Tibial nerve (tissue), 4 donors: ENCODE results near the gene CCDC28A. TPM values are rescaled to one million over a fixed set of nuclear protein-coding genes. Genes with fewer than 3 reads are reported as not detected.

Experiments
- DNase-seq, 2 donors: peaks; one replicate each; pipeline ENCODE4 v3.0.0-alpha.2; 2019; ENCODE audit warnings: low spot score in 2 of 2
- H3K27ac ChIP-seq, 4 donors: fragments of 200-600 bp; sonication (generic) in 3 of 4; one replicate each; pipeline ENCODE4 v1.5.1; 2017 to 2019; ENCODE audit warnings: mild to moderate bottlenecking in 1 of 4
- H3K27me3 ChIP-seq, 2 donors: fragments of 200-600 bp; sonication (generic) in 1 of 2; one replicate each; pipeline versions ENCODE4 v1.5.1 to v1.6.0; 2017 to 2019
- H3K36me3 ChIP-seq, 3 donors: fragments of 200-600 bp; sonication (generic); one replicate each; pipeline ENCODE4 v1.5.1; 2018 to 2019
- H3K4me1 ChIP-seq, 4 donors: fragments of 200-600 bp; sonication (generic) in 3 of 4; one replicate each; pipeline ENCODE4 v1.5.1; 2017 to 2019
- H3K4me3 ChIP-seq, 4 donors: fragments of 200-600 bp; sonication (generic) in 3 of 4; one replicate each; pipeline ENCODE4 v1.5.1; 2017 to 2019; ENCODE audit warnings: mild to moderate bottlenecking in 1 of 4, moderate library complexity in 1 of 4
- H3K9me3 ChIP-seq, 4 donors: fragments of 200-600 bp; sonication (generic) in 3 of 4; one replicate each; pipeline ENCODE4 v1.5.1; 2017 to 2019
- EP300 ChIP-seq, 2 donors: sonication (generic); formaldehyde crosslinking; IDR thresholded peaks; one replicate each; pipeline ENCODE4 v1.6.1; 2017; ENCODE audit warnings: antibody characterized with exemption in 2 of 2, mild to moderate bottlenecking in 1 of 2
- POLR2A ChIP-seq, 2 donors: fragments of 450-650 bp; IDR thresholded peaks; one replicate each; pipeline ENCODE4 v1.6.1; 2017; ENCODE audit warnings: antibody characterized with exemption in 2 of 2, mild to moderate bottlenecking in 2 of 2, moderate library complexity in 2 of 2
- WGBS, 2 donors: methylation state at CpG; one replicate each; pipeline ENCODE4 v1.1.5; 2018; 5-methylcytosine and 5-hydroxymethylcytosine counted together
- total RNA-seq, 4 donors: library from RNA; depleted of rRNA; stranded (reverse); fragments of >200 nt; gene quantifications; one replicate each; pipeline ENCODE4 v1.1.0, GENCODE V29; 2016
- TF ChIP-seq, protein P1 (sequence below), 5 experiments: fragments of 200-600 bp in 3 of 5; fragments of 450-650 bp in 2 of 5; sonication (generic) in 3 of 5; IDR thresholded peaks; one replicate each; pipeline ENCODE4 v1.5.1; 2016 to 2019; ENCODE audit warnings: antibody characterized with exemption in 5 of 5, mild to moderate bottlenecking in 3 of 5, moderate library complexity in 2 of 5

The CCDC28A gene
- total RNA-seq, 4 donors from 2014 or later = 10.8 to 31.0 (median 15.7) TPM

DNA sequence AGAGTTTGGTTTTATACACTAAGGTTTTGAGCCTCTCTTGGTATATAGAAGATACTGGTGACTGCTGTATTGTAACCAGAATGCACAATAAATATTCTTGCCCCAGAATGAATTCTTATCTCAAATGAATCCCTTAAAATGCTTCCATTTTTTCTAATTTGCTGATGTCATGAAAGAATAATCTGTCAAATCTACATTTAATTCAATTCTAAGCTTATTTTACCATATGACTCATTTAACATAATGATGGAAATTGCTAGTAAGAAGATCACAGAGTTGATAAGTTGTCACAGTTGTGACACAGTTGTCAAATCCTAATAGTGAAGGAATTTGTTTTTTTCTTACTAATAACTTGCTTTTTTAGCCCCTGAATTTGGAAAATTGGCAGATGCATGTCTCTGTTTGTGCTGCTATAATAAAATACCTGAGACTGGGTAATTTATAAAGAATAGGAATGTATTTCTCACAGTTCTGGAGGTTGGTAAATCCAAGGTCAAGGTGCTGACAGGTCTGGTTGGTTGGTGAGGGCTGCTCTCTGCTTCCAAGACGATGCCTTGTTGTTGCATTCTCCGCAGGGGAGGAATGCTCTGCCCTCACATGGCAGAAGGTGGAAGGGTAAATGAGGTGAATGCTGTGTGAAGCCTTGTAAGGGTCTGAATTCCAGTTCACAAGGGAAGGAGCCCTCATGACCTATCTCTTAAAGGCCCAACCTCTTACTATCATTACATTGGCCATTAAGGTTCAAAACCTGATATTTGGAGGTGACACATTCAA lies 27.0 kb downstream of the CCDC28A start:
- H3K27me3 ChIP-seq = no peaks in the 10 kb centered on the region
- DNase-seq = no peak
- no peaks in the 10 kb centered on the region for H3K9me3 ChIP-seq
- no peak overlapping the region for H3K27ac ChIP-seq
- 92 to 94% methylated on average over 2 of the region's 2 CpGs for WGBS, 2 donors
- no peaks in the 10 kb centered on the region for H3K36me3 ChIP-seq
- TF ChIP-seq POLR2A (IDR thresholded peaks at IDR 0.05) (no peak), EP300 (IDR thresholded peaks at IDR 0.05) (no peak)
- TF ChIP-seq, protein P1, sequence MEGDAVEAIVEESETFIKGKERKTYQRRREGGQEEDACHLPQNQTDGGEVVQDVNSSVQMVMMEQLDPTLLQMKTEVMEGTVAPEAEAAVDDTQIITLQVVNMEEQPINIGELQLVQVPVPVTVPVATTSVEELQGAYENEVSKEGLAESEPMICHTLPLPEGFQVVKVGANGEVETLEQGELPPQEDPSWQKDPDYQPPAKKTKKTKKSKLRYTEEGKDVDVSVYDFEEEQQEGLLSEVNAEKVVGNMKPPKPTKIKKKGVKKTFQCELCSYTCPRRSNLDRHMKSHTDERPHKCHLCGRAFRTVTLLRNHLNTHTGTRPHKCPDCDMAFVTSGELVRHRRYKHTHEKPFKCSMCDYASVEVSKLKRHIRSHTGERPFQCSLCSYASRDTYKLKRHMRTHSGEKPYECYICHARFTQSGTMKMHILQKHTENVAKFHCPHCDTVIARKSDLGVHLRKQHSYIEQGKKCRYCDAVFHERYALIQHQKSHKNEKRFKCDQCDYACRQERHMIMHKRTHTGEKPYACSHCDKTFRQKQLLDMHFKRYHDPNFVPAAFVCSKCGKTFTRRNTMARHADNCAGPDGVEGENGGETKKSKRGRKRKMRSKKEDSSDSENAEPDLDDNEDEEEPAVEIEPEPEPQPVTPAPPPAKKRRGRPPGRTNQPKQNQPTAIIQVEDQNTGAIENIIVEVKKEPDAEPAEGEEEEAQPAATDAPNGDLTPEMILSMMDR (IDR thresholded peaks at IDR 0.05) = no peak
- peaks cover 0 to 15% (median 0%) of the 10 kb centered on the region in 4 donors for H3K4me1 ChIP-seq
- H3K4me3 ChIP-seq = no peak overlapping the region

DNA sequence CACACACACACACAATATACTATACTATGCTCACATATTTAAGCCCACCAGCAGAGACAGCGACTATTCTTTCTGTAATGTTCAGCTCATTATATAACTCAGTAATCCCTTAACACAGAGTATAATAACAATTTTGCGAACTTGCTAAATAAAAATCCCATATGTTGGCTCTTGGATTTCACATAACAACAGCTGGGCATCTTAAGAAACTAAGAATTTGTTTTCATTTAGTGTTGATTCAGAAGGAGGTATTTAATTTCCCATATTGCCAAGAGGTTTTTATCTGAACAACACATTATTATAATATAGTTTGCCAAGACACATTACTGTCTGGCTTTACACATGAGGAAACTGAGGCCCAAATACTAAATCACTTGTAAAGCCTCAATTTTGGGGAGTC lies 29.8 kb downstream of the CCDC28A start:
- DNase-seq = no peak

DNA sequence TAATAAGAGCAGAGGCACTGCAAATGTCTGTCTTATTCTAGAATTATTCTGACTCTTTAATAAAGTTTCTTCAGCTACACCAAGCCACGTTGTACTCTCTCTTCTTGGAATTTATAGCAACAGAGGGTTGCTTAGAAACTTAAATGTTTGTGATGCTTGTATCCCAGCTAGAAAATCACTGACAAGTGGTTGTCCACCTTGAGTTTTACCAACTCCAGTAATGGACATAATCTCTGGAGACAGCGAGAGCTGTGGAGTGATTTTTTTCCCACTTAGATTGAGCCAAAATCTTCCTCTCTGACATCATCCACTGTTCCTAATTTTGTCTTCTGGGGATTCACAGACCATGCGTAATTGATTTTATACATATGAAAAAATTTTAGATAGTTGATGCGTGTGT lies 30.3 kb downstream of the CCDC28A start:
- Histone ChIP-seq H3K4me3 (no peak overlapping the region), H3K9me3 (no peaks in the 10 kb centered on the region), H3K27ac (no peak overlapping the region), H3K4me1 (no peaks in the 10 kb centered on the region), H3K27me3 (no peaks in the 10 kb centered on the region), H3K36me3 (no peaks in the 10 kb centered on the region)
- WGBS, 2 donors = 46 to 47% methylated on average over 4 of the region's 4 CpGs
- no peak for DNase-seq
- TF ChIP-seq, protein P1 (IDR thresholded peaks at IDR 0.05) = no peak
- no peak for TF ChIP-seq POLR2A (IDR thresholded peaks at IDR 0.05)
- no peak for TF ChIP-seq EP300 (IDR thresholded peaks at IDR 0.05)

More for the DNA sequence above, 29.8 kb downstream of the CCDC28A start:
- TF ChIP-seq, protein P1 (IDR thresholded peaks at IDR 0.05) = no peak
- TF ChIP-seq EP300 (IDR thresholded peaks at IDR 0.05) (no peak), POLR2A (IDR thresholded peaks at IDR 0.05) (no peak)
- Histone ChIP-seq H3K27me3 (no peaks in the 10 kb centered on the region), H3K36me3 (no peaks in the 10 kb centered on the region), H3K4me1 (no peaks in the 10 kb centered on the region), H3K9me3 (no peaks in the 10 kb centered on the region), H3K4me3 (no peak overlapping the region), H3K27ac (no peak overlapping the region)
- 73 to 79% methylated on average over 2 of the region's 2 CpGs for WGBS, 2 donors

DNA sequence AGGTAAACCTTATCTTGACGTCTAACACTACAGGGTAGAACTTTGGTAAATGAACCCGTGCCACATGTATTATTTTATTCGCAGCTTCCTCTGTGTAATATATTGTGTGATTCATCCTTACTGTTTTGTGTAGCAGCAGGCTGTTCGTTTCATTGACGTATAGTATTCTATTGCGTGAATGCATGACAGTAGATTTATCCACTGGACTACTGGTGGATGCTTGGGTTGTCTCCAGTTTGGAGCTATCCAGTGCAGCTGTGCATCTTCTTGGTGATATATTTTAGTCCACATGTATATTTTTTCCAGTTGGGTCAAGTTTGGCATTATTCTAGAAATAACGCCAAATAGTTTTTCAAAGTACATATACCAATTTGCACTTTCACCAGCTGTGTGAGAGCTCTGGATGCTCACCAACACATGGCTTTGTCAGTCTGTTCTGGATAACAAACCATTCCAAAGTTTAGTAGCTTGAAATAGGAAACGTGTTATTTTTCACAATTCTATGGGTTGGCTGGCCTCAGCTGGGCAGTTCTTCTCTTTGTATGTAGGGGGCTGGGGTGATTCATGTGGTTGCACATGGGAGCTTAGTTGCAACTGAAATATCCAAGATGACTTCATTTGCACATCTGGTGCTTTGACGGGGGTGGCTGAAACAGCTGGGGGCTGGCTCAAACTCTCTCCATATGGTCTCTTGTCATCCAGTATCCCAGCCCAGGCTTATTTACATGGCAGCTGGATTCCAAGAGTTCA lies 31.6 kb downstream of the CCDC28A start:
- TF ChIP-seq EP300 (IDR thresholded peaks at IDR 0.05) (no peak), POLR2A (IDR thresholded peaks at IDR 0.05) (no peak)
- TF ChIP-seq, protein P1 (IDR thresholded peaks at IDR 0.05) = no peak
- no peak for DNase-seq

DNA sequence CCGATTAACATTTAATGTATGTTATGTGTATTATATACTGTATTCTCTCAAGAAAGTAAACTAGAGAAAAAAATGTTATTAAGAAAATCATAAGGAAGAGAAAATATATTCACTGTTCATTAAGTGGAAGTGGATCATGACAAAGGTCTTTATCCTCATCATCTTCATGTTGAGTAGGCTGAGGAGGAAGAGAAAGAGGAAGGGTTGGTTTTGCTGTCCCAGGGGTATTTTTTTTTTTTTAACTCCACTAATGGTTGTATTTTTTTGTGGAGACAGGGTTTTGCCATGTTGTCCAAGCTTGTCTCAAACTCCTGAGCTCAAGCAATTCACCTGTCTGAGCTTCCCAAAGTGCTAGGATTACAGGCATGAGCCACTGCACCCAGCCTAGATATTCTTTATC lies 33.3 kb downstream of the CCDC28A start:
- DNase-seq = no peak
- Histone ChIP-seq H3K9me3 (no peaks in the 10 kb centered on the region), H3K27ac (no peak overlapping the region), H3K4me3 (no peak overlapping the region), H3K27me3 (no peaks in the 10 kb centered on the region), H3K36me3 (no peaks in the 10 kb centered on the region), H3K4me1 (no peaks in the 10 kb centered on the region)
- TF ChIP-seq EP300 (IDR thresholded peaks at IDR 0.05) (no peak), POLR2A (IDR thresholded peaks at IDR 0.05) (no peak)
- TF ChIP-seq, protein P1 (IDR thresholded peaks at IDR 0.05) = no peak
- 83 to 94% methylated on average over 1 of the region's 1 CpG for WGBS, 2 donors

More for the DNA sequence above, 31.6 kb downstream of the CCDC28A start:
- Histone ChIP-seq H3K27ac (no peak overlapping the region), H3K9me3 (no peaks in the 10 kb centered on the region), H3K27me3 (no peaks in the 10 kb centered on the region), H3K4me1 (no peaks in the 10 kb centered on the region), H3K4me3 (no peak overlapping the region), H3K36me3 (no peaks in the 10 kb centered on the region)
- 83 to 89% methylated on average over 9 of the region's 9 CpGs for WGBS, 2 donors
